K562 (cell line): ENCODE measurements around the gene DEF6. TPM values are rescaled to one million over a fixed set of nuclear protein-coding genes. Genes with fewer than 3 reads are reported as not detected.

Experiments
- ATAC-seq: fragments of 200-7000 bp; cut with Tn5 transposase; 3 replicates; pipeline ENCODE4 v1.9.1; 2020; ENCODE audit warnings: moderate library complexity
- BruUV-seq: library from RNA; stranded (reverse); fragments of 400-500 nt; replicated peaks from 2 replicates; lab custom pipeline; 2021; lab: Mats Ljungman, UMichigan
- CTCF ChIA-PET: fragments of 300-600 bp; formaldehyde crosslinking; extraction: SDS; loops from one replicate; lab custom pipeline; 2021; ENCODE audit warnings: low intra/inter-chr PET ratio; lab: Yijun Ruan, JAX
- POLR2A ChIA-PET: fragments of 300-600, 350-650 bp; sonication (Branson Sonifier 250); formaldehyde crosslinking; extraction: SDS; loops from one replicate; lab custom pipeline; 2021; ENCODE audit warnings: antibody characterized with exemption, inconsistent platforms; lab: Yijun Ruan, JAX
- DNase-seq, 4 experiments: peaks; one replicate each; pipeline versions ENCODE4 v3.0.0 to v3.0.0-alpha.2; 2011 to 2018; ENCODE audit warnings: low spot score in 3 of 4, mixed read lengths in 3 of 4; ENCODE audit errors: extremely low read depth in 1 of 4
- FAIRE-seq: peaks from 2 replicates; lab custom pipeline; 2011; peaks lifted over from hg19 to GRCh38; lab: Jason Lieb, UNC
- H2AFZ ChIP-seq: 2 replicates; pipeline ENCODE4 v1.6.0; 2011; ENCODE audit warnings: low read depth, low read length, control low read depth, inconsistent platforms
- H3K27ac ChIP-seq: fragments of 200-600 bp; 3 replicates; pipeline ENCODE4 v1.8.0; 2011; ENCODE audit warnings: low read depth, mild to moderate bottlenecking, control low read depth, inconsistent platforms, low read length, moderate library complexity, mixed read lengths; ENCODE audit errors: extremely low read depth
- H3K27me3 ChIP-seq, 2 experiments: fragments of 300-600 bp in 1 of 2; 2 replicates in 1 of 2; 3 replicates in 1 of 2; pipeline versions ENCODE4 v1.6.0 to v1.8.0; 2011; ENCODE audit warnings: inconsistent platforms in 2 of 2, low read length in 2 of 2, mild to moderate bottlenecking in 1 of 2, mixed read lengths in 1 of 2, moderate library complexity in 1 of 2; ENCODE audit not compliant: control insufficient read depth in 2 of 2, insufficient read depth in 2 of 2
- H3K36me3 ChIP-seq: fragments of 300-600 bp; 3 replicates; pipeline ENCODE4 v1.8.0; 2011; ENCODE audit warnings: mild to moderate bottlenecking, low read length, inconsistent platforms; ENCODE audit not compliant: control insufficient read depth, insufficient read depth
- H3K4me1 ChIP-seq, 2 experiments: fragments of 200-600 bp in 1 of 2; replicated peaks in 1 of 2; 2 replicates in 1 of 2; 3 replicates in 1 of 2; pipeline versions ENCODE4 v1.5.1 to v1.8.0; 2011; ENCODE audit warnings: inconsistent platforms in 2 of 2, low read length in 2 of 2, mild to moderate bottlenecking in 1 of 2, mixed read lengths in 1 of 2, moderate library complexity in 1 of 2; ENCODE audit not compliant: control insufficient read depth in 2 of 2, insufficient read depth in 2 of 2
- H3K4me2 ChIP-seq: 2 replicates; pipeline ENCODE4 v1.6.1; 2011; ENCODE audit warnings: low read length, control low read depth, inconsistent platforms, mixed read lengths; ENCODE audit not compliant: insufficient read depth
- H3K4me3 ChIP-seq: fragments of 200-600 bp; sonication (generic), shearing (Covaris generic); 2 replicates; pipeline ENCODE4 v1.5.1; 2016; ENCODE audit warnings: control low read depth, inconsistent platforms
- H3K79me2 ChIP-seq: fragments of 200-600 bp; 3 replicates; pipeline ENCODE4 v1.8.0; 2011; ENCODE audit warnings: low read length, inconsistent platforms; ENCODE audit not compliant: control insufficient read depth, insufficient read depth
- H3K9ac ChIP-seq, 2 experiments: 2 replicates each; pipeline versions ENCODE4 v1.6.0 to v1.6.1; 2011; ENCODE audit warnings: low read depth in 2 of 2, low read length in 2 of 2, control low read depth in 1 of 2, inconsistent platforms in 1 of 2, mild to moderate bottlenecking in 1 of 2, mixed read lengths in 1 of 2; ENCODE audit not compliant: insufficient read depth in 1 of 2
- H3K9me1 ChIP-seq: one replicate; pipeline ENCODE4 v1.6.0; 2011; ENCODE audit warnings: inconsistent platforms, mild to moderate bottlenecking, low read length, moderate library complexity; ENCODE audit not compliant: control insufficient read depth, insufficient read depth
- H3K9me3 ChIP-seq: replicated peaks from 2 replicates; pipeline ENCODE4 v1.5.1; 2011; ENCODE audit warnings: low read depth, low read length, inconsistent platforms; ENCODE audit not compliant: control insufficient read depth, insufficient read depth
- H4K20me1 ChIP-seq: replicated peaks from 2 replicates; pipeline ENCODE4 v1.6.1; 2011; ENCODE audit warnings: low read length, inconsistent platforms, mixed read lengths; ENCODE audit not compliant: control insufficient read depth, insufficient read depth
- HSF4 ChIP-seq: fragments of 250-450 bp; sonication (Bioruptor Pico); IDR thresholded peaks from 2 replicates; pipeline ENCODE4 v2.1.2; 2022; ENCODE audit warnings: mild to moderate bottlenecking, moderate library complexity, borderline replicate concordance
- NBN ChIP-seq: fragments of 450-650 bp; IDR thresholded peaks from 2 replicates; pipeline ENCODE4 v1.6.1; 2016; ENCODE audit warnings: low read depth, mild to moderate bottlenecking
- ZNF140 ChIP-seq: fragments of 250-450 bp; sonication (Bioruptor Pico); IDR thresholded peaks from 2 replicates; pipeline ENCODE4 v1.8.0; 2021; ENCODE audit warnings: moderate library complexity, mild to moderate bottlenecking, inconsistent platforms
- in situ Hi-C: fragments of 300-500 bp; cut with MboI; formaldehyde crosslinking; loops from 4 replicates; pipeline ENCODE4 v1.15.0; 2018; ENCODE audit warnings: inconsistent platforms, mixed read lengths
- intact Hi-C: fragments of 100-400 bp; cut with micrococcal nuclease; formaldehyde crosslinking; loops from 2 replicates; pipeline ENCODE4 v1.14.2; 2022
- polyA plus RNA-seq, 8 experiments: library from polyadenylated mRNA; depleted of rRNA in 4 of 8; stranded (reverse) in 5 of 8; unstranded in 3 of 8; fragments of >200 nt; fragmentation: Nextera tagmentation in 2 of 8; fragmentation: Illumina TruSeq in 1 of 8; extraction: Ambion mirVana in 2 of 8; extraction: Trizol in 1 of 8; gene quantifications; 2 replicates each; pipeline versions ENCODE4 v1.2.1 to v1.2.3, GENCODE V29; 2011 to 2014; ENCODE audit warnings: inconsistent platforms in 1 of 8, missing spikeins in 1 of 8
- total RNA-seq, 7 experiments: library from RNA; depleted of rRNA in 6 of 7; stranded (reverse); fragments of >200 nt in 6 of 7; fragmentation: Illumina TruSeq in 2 of 7; extraction: Trizol in 2 of 7; gene quantifications; 2 replicates each; pipeline versions ENCODE4 v1.2.1 to v1.2.3, GENCODE V29; 2011 to 2021; ENCODE audit warnings: low replicate concordance in 1 of 7
- TF ChIP-seq, protein P1 (sequence below): sonication (generic); IDR thresholded peaks from 2 replicates; pipeline ENCODE4 v1.6.1; 2016

DEF6 gene
- total and polyA plus RNA-seq, 9 of the 15 experiments (the other 6 are each of a cell fraction or from before 2014, with no cell fraction given) = 1.3 to 44.6 (median 22.7) TPM

DNA sequence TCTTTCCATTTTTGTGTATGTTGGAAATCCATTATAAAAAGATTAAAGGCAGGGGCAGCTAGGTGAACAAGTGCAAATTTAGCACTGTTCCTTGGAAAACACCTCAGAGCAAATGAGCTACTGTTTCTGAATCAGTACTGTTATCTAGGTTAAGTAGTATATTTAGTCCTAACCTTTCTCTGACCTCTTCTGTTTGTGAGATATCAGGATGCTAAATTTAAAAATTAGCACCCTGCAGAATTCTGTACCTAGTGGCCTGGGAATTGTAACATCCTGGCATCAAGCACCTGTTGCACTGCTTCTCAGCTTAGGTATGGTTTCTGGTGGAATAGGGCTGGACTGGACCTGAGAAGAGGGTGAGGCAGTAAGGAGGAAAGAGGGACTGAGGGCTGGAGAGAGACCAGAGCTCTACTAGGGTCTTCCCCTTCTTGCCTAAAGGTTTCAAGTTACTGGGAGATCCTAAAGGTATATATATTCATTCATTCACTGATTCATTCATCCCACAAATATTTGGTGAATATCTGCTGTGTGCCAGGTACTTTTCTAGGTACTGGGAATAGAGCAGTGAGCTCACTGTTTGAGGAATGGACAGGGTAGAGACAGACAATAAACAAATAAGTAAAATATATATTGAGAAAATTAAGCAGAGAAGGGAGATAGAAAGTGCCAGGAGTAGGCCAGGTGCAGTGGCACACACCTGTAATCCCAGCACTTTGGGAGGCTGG, 32.9 kb upstream of the DEF6 start:
- Histone ChIP-seq H2AFZ (0 out of 2 replicates have a peak overlapping the region, but pooled peaks have one; percentile 49), H4K20me1 (no peaks in the 10 kb centered on the region), H3K9ac (peak overlapping the region; percentile 9 to 62; a peak in 2 of 4 replicates), H3K4me2 (peak overlapping the region; percentile 11; the same call in 1 of the 2 replicates), H3K27me3 (no peaks in the 10 kb centered on the region), H3K36me3 (no peaks in the 10 kb centered on the region), H3K27ac (no peak overlapping the region), H3K79me2 (peaks cover 18% of the 10 kb centered on the region), H3K4me1 (peaks cover 20 to 60% of the 10 kb centered on the region in 2 experiments), H3K9me3 (no peaks in the 10 kb centered on the region), H3K4me3 (no peak overlapping the region), H3K9me1 (no peaks in the 10 kb centered on the region)
- intact Hi-C loops = no loop called here
- ChIA-PET CTCF (no interaction called here), POLR2A (interaction anchor here (0.6 to 1.6 kb wide), 5 partner anchors 9 to 293 kb away, joined by 3 to 6 read pairs (median 3); no protein-coding TSS in a partner anchor)
- TF ChIP-seq NBN (no peak), ZNF140 (no peak), HSF4 (CRISPR knock-in tag) (no peak)
- TF ChIP-seq, protein P1, sequence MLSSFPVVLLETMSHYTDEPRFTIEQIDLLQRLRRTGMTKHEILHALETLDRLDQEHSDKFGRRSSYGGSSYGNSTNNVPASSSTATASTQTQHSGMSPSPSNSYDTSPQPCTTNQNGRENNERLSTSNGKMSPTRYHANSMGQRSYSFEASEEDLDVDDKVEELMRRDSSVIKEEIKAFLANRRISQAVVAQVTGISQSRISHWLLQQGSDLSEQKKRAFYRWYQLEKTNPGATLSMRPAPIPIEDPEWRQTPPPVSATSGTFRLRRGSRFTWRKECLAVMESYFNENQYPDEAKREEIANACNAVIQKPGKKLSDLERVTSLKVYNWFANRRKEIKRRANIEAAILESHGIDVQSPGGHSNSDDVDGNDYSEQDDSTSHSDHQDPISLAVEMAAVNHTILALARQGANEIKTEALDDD = peak; percentile 14; the same call in 1 of the 2 replicates
- ATAC-seq = no peak
- no peak for DNase-seq
- no TSS peak for BruUV-seq
- in situ Hi-C loops = no loop called here
- FAIRE-seq = no peak
